Fibroblast of skin of back (primary cell): Measurements from ENCODE around the gene LMBR1L. TPM values are rescaled to one million over a fixed set of nuclear protein-coding genes. Genes with fewer than 3 reads are reported as not detected.
"Not testable (repeated sequence)": the region's sequence is repeated elsewhere in the genome, so short reads cannot be mapped to it uniquely, and the experiment has no call there.

Experiments
- DNase-seq: peaks from one replicate; pipeline ENCODE4 v3.0.0-alpha.2; 2013
- polyA plus RNA-seq, 2 experiments: library from polyadenylated mRNA; unstranded; fragments of 120-200 nt; gene quantifications; one replicate each; pipeline ENCODE4 v1.2.1, GENCODE V29; 2013; ENCODE audit not compliant: insufficient read length in 2 of 2

Gene LMBR1L
- polyA plus RNA-seq (2013, experiment 1 of 2; ENCODE audit: insufficient read length), result 35.6 TPM
- 35.4 TPM for polyA plus RNA-seq (2013, experiment 2 of 2; ENCODE audit: insufficient read length)

- DNase-seq, result peak; percentile 99
Measured at GRCh38 chr12:49110464-49111155, at the start of gene LMBR1L. LMBR1L (minus strand) TSS chr12:49110847; CDS start chr12:49110555, 292 bp downstream.

GRCh38 chr12:49160399-49160798 is 49.8 kb upstream of the LMBR1L start:
- DNase-seq, result no peak

GRCh38 chr12:49154221-49154620 is 43.6 kb upstream of the LMBR1L start:
- no peak for DNase-seq

GRCh38 chr12:49147384-49147783 is 36.7 kb upstream of the LMBR1L start:
- DNase-seq, result no peak

- DNase-seq, result no peak
Measured at GRCh38 chr12:49146406-49146805, 35.8 kb upstream of the LMBR1L start.

GRCh38 chr12:49144384-49144783 is 33.7 kb upstream of the LMBR1L start:
- DNase-seq, result no peak

- DNase-seq, result no peak
Measured at GRCh38 chr12:49138999-49139398, 28.4 kb upstream of the LMBR1L start.

GRCh38 chr12:49138587-49138986 is 27.9 kb upstream of the LMBR1L start:
- no peak for DNase-seq

GRCh38 chr12:49137476-49137875 is 26.8 kb upstream of the LMBR1L start:
- DNase-seq, result no peak

- DNase-seq, result not testable (repeated sequence)
Measured at GRCh38 chr12:49136997-49137396, 26.4 kb upstream of the LMBR1L start.

- no peak for DNase-seq
Measured at GRCh38 chr12:49133590-49133989, 22.9 kb upstream of the LMBR1L start.

GRCh38 chr12:49133014-49133413 is 22.4 kb upstream of the LMBR1L start:
- DNase-seq, result no peak

- DNase-seq, result peak; percentile 43
Measured at GRCh38 chr12:49131894-49132461, 21.3 kb upstream of the LMBR1L start.

GRCh38 chr12:49131051-49131893 is 20.6 kb upstream of the LMBR1L start, which contains the start of gene TUBA1B:
TUBA1B (minus strand) TSS chr12:49131395; CDS start chr12:49131300, 95 bp downstream.
- peak; percentile 90 for DNase-seq

- peak; percentile 92 for DNase-seq
Measured at GRCh38 chr12:49130151-49131050, 19.8 kb upstream of the LMBR1L start.

- DNase-seq, result no peak
Measured at GRCh38 chr12:49129332-49130150, 18.9 kb upstream of the LMBR1L start.

- not testable (repeated sequence) for DNase-seq
Measured at GRCh38 chr12:49127971-49128370, 17.3 kb upstream of the LMBR1L start.

- DNase-seq, result peak; percentile 17
Measured at GRCh38 chr12:49126852-49127763, 16.5 kb upstream of the LMBR1L start.

- DNase-seq, result peak; percentile 66
Measured at GRCh38 chr12:49121047-49121696, 10.5 kb upstream of the LMBR1L start.
